GM19455 (cell line): ENCODE results near the gene CFAP46.
"Not testable (repeated sequence)": the region's sequence is repeated elsewhere in the genome, so short reads cannot be mapped to it uniquely, and the experiment has no call there.

Experiments used
- ATAC-seq: cut with Tn5 transposase; IDR thresholded peaks from one replicate; pipeline ENCODE4 v1.9.1; 2021; ENCODE audit not compliant: unreplicated experiment

The CFAP46 gene

DNA sequence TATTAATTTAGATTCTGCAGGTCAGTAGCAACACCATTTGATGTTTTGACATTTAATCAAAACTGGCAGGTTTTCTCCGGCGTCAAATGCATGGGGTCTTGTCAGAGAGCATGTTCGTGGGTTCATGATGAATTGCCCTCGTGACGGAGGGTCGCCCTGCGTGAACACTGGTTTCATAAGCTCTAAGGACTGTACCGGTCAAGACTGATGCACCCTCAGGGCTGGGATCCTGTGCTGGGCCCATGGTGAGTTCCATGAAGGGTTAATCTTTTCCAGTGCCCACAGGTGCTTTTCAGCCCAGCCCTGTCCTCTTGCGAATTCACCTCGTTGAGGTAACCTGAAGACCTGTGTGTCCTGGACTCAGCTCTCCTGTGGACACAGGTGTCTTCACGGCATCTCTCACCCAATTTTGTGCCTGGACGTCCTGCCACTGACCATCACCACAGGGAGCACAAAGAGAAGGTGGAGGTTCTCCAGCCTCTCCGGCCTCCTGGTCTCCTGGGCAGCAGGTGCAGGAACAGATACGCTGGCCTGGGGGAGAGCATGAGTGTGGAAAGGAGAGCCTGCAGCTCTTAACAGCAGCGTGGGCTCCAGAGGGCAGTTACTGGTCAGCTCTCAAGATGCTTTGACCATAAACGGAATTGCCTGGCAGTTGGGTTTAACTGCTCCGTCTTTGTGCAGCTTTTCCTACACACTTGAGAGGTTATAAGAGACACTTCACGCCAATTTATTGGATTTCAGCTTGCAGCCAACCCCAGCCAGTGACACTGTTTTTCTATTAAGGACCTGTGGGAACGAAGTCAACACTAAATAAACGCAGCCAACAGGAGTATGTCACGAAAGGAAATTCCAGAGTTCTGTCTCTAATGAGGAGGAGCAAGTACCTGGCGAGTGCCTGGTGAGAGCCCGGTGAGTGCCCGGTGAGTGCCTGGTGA is 37.4 kb upstream of the CFAP46 start:
- no peak for ATAC-seq

DNA sequence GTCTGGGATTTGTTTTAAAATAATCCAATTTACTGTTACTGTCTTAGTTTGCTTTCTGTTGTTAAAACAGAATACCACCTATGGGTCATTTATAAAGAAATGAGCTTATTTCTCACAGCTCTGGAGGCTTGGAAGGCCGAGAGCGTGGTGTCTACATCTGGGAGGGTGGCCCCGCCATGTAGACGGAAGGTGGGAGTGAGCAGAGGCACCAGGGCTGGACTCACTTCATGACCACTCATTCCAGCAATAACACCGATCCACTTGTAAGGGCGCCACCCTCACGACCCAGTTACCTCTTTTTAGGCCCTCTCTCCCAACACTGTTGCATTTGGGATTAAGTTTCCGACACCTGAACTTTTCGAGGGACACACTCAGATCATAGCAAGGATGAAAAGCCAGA is 36.2 kb upstream of the CFAP46 start:
- no peak for ATAC-seq

- ATAC-seq, result no peak
These were observed 35.4 kb upstream of the CFAP46 start for GRCh38 chr10:132977807-132978206.

- no peak for ATAC-seq
These were observed 34.7 kb upstream of the CFAP46 start for GRCh38 chr10:132977076-132977475.

DNA sequence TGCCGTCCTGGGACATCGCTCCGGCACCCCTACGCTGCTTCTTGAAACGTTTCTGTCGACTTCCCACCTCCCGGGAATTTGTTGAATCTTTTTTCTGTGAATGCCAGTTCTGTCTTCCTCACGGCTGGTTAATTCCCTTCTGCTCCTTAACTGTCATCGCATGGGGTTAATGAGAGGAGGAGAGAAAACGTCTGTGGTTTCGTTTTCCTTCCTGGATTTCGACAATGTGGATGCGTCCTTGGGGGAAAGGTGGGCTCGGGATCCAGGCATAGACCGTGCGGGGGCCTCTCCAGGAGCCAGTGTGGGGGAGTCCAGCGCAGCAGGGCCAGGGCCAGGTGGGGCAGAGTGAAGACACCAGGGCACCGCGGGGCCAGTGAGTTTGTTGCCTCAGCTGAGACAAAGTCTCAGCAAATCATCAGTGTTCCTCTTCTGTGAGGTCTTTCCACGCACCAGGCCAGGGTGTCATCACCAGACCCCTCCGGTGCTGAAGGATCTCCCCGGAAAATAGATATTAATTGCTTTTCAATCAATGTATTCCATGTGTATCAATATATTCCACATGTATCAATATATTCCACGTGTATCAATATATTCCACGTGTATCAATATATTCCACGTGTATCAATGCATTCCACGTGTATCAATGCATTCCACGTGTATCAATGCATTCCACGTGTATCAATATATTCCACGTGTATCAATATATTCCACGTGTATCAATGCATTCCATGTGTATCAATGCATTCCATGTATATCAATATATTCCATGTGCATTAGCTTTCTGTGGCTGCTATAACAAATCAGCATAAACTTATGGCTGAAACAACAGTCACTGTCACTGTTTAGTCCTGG is 33.7 kb upstream of the CFAP46 start:
- no peak for ATAC-seq

GRCh38 chr10:132974886-132975830 is 32.8 kb upstream of the CFAP46 start:
- ATAC-seq, result no peak

DNA sequence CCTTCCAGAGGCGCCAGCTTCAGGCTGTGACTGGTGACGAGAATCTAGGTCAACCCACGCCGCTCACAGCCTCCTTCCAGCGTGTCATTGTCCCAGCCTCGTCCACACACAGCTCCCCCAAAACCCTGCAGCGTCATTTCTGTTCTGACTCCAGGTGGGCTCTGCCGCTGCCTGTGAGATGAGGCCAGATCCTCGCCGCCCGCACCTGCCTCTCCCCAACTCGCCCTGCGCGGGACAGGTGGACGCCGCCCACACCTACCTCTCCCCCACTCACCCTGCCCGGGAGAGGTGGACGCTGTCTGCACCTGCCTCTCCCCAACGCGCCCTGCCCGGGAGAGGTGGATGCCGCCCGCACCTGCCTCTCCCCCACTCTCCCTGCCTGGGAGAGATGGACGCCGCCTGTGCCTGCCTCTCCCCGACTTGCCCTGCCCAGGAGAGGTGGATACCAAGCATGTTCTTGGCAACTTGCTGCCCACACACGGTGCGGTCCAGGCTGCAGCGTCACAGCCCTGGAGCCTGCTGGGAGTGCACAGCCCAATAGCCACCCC is 32.0 kb upstream of the CFAP46 start:
- ATAC-seq, result no peak

GRCh38 chr10:132973903-132974241 is 31.5 kb upstream of the CFAP46 start:
- ATAC-seq, result no peak

GRCh38 chr10:132972986-132973902 is 30.9 kb upstream of the CFAP46 start:
- no peak for ATAC-seq

- no peak for ATAC-seq
These were observed 30.0 kb upstream of the CFAP46 start for GRCh38 chr10:132972149-132972985.

DNA sequence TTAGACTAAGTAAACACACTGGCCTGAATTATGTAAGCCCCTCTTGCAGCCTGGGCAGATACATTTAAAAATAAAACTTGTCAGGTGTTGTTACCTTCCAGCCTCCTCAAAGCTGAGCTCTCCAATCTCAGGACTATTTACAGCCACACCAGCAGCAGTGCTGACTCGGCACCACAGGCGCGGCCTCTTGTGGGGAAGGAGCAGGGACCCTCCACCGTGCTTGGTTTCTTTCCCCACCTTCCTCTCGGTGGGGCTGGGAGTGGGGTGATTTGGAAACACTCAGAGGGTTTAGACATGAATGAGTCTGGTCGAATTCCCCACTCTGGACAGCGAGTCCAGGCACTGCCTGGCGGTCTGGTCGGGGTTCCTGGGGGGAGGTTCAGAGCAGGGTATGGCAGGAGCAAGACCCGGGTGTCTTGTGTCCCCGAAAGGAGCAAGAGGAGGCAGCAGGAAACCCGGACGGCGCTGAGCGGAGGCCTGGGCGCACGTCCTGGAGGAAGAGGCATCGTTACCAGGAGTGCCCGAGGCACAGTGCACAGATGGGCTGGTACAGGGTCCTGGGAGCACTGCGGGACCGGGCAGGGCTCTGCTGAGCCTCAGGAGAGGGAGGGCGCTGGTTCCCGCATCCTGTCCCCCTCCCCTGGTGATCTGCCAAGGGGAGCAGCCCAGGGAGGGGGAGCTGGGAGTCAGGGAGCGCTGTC is 29.2 kb upstream of the CFAP46 start:
- ATAC-seq, result no peak

DNA sequence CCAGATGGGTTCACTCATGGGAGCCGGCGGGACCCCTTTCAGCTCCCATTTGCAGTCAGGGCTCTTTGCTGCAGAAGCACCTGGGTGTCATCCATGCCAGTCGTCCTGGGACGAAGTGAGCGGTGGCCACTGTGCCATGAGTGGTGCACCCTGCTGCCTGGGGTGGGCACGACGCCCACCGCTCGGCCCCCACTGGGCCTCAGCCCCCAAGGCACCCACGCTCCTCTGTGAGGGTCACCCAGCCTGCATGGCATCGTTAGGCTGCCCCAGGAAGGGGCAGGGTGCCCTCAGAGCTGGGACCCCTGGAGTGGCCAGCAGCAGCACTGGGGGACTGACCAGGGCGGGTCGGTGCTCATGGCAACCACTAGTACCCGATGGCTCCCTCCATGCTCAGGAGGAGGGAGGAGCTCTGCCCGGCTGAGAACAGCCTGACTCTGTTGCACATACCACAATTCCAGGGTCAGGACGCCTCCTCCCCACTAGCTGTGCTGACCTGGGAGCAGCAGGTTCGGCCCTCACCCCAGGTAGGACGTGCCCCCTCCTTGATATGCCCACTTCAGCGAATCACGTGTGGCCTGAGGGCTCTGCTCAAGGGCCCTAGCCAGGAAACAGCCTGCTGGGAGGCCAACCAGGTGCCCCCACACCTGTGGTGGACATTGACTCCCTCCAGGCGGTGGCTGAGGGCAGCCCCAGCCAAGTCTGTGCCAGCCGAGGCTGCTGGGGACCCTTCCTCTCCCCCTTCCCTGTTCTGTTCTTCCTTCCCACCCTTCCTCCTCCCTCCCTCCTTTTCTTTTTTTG is 28.5 kb upstream of the CFAP46 start:
- no peak for ATAC-seq

DNA sequence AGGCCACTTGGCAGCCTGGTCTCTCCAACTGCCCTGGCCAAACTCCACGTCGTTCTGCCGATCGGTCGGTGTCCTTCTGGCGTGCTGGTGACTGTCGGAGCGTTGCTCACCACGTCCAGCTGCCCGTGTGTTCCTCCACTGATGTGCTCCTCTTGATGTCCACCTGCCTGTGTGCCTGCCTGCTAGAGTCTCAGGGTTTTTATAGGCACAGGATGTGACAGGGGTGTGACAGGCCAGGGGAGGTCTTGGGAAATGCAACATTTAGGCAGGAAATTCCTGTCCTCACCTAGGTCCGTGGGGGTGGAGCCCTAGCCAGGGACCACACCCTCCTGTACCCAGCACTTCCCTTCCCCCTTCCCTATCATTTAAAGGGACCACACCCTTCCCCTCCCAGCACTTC is 25.2 kb upstream of the CFAP46 start:
- no peak for ATAC-seq

- ATAC-seq, result no peak
These were observed 23.2 kb upstream of the CFAP46 start for GRCh38 chr10:132965411-132966057.

DNA sequence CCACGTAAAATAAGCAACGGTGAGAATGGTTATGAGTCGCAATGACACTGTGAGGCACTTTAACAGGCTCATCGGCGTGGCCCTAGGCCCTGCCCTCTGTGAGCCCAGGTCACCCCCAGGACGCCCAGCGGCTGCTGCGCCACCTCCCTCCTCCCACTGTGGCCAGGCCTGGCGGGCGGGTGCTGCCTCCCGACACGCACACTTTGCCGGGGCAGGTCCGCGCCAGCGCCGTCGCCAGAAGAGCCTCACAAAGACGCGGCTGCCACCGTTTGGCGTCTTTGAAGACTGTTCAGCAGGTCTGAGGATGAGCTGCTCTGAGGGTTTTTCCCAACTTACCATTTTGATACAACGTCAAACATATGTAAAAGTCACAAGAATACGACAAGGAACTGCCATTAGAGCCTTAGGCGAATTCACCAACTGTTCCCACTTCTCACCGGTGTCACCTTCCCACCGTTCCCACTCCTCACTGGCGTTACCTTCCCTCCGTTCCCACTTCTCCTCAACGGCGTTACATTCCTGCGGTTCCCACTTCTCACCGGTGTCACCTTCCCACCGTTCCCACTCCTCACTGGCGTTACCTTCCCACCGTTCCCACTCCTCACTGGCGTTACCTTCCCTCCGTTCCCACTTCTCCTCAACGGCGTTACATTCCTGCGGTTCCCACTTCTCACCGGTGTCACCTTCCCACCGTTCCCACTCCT is 22.5 kb upstream of the CFAP46 start:
- ATAC-seq, result not testable (repeated sequence)

GRCh38 chr10:132964231-132964630 is 21.9 kb upstream of the CFAP46 start:
- ATAC-seq, result no peak
